Liver (tissue), 9 donors: Measurements from ENCODE around the gene ARPC4. TPM values are rescaled to one million over a fixed set of nuclear protein-coding genes. Genes with fewer than 3 reads are reported as not detected.

Experiments
- DNase-seq: peaks from one replicate; pipeline ENCODE4 v3.0.0-alpha.2; 2017; ENCODE audit warnings: low spot score
- H3K27ac ChIP-seq, 2 donors: one replicate each; pipeline ENCODE4 v1.7.0; 2013; ENCODE audit warnings: inconsistent platforms in 2 of 2, low read length in 2 of 2, control low read depth in 1 of 2, low read depth in 1 of 2, mild to moderate bottlenecking in 1 of 2
- H3K27me3 ChIP-seq, 4 donors: one replicate each; pipeline versions ENCODE4 v1.6.1 to v1.7.0; 2013; ENCODE audit warnings: low read length in 3 of 4, inconsistent platforms in 1 of 4, mild to moderate bottlenecking in 1 of 4, moderate library complexity in 1 of 4; ENCODE audit not compliant: control insufficient read depth in 4 of 4, insufficient read depth in 4 of 4
- H3K36me3 ChIP-seq, 4 donors: one replicate each; pipeline versions ENCODE4 v1.6.1 to v1.7.0; 2013; ENCODE audit warnings: low read length in 3 of 4, mild to moderate bottlenecking in 3 of 4, low read depth in 1 of 4, moderate library complexity in 1 of 4; ENCODE audit not compliant: control insufficient read depth in 4 of 4, insufficient read depth in 3 of 4
- H3K4me1 ChIP-seq, 4 donors: one replicate each; pipeline versions ENCODE4 v1.6.1 to v1.7.0; 2013; ENCODE audit warnings: low read length in 3 of 4, mild to moderate bottlenecking in 3 of 4, moderate library complexity in 1 of 4; ENCODE audit not compliant: control insufficient read depth in 4 of 4, insufficient read depth in 4 of 4
- H3K4me3 ChIP-seq, 3 donors: one replicate each; pipeline versions ENCODE4 v1.6.1 to v1.7.0; 2013; ENCODE audit warnings: low read length in 3 of 3, control low read depth in 1 of 3, low read depth in 1 of 3, mild to moderate bottlenecking in 1 of 3
- H3K9ac ChIP-seq, 2 donors: one replicate each; pipeline ENCODE4 v1.7.0; 2013; ENCODE audit warnings: low read length in 2 of 2, mild to moderate bottlenecking in 2 of 2, moderate library complexity in 2 of 2, control low read depth in 1 of 2, low read depth in 1 of 2
- H3K9me3 ChIP-seq, 4 donors: one replicate each; pipeline versions ENCODE4 v1.6.1 to v1.7.0; 2013; ENCODE audit warnings: low read length in 3 of 4; ENCODE audit not compliant: control insufficient read depth in 4 of 4
- ATF3 ChIP-seq: IDR thresholded peaks from 2 replicates; pipeline ENCODE4 v1.6.1; 2016; ENCODE audit warnings: antibody characterized with exemption
- EGR1 ChIP-seq, 2 donors: IDR thresholded peaks; 2 replicates each; pipeline ENCODE4 v1.6.1; 2016 to 2018; ENCODE audit warnings: antibody characterized with exemption in 2 of 2, low read depth in 2 of 2
- FOXA1 ChIP-seq: IDR thresholded peaks from 2 replicates; pipeline ENCODE4 v1.6.1; 2016; ENCODE audit warnings: antibody characterized with exemption
- GABPA ChIP-seq, 2 donors: IDR thresholded peaks in 1 of 2; conservative IDR thresholded peaks in 1 of 2; 2 replicates each; pipeline ENCODE4 v1.6.1; 2016; ENCODE audit warnings: antibody characterized with exemption in 2 of 2, mild to moderate bottlenecking in 1 of 2, moderate library complexity in 1 of 2
- HNF4A ChIP-seq, 2 donors: conservative IDR thresholded peaks; 2 replicates each; pipeline ENCODE4 v1.6.1; 2016; ENCODE audit warnings: antibody characterized with exemption in 2 of 2, mild to moderate bottlenecking in 2 of 2
- HNF4G ChIP-seq: IDR thresholded peaks from 2 replicates; pipeline ENCODE4 v1.6.1; 2016; ENCODE audit warnings: antibody characterized with exemption
- JUND ChIP-seq, 2 donors: IDR thresholded peaks; 2 replicates each; pipeline ENCODE4 v1.6.1; 2016; ENCODE audit warnings: antibody characterized with exemption in 2 of 2
- MAX ChIP-seq: IDR thresholded peaks from 2 replicates; pipeline ENCODE4 v1.6.1; 2016; ENCODE audit warnings: antibody characterized with exemption
- NR2F2 ChIP-seq: IDR thresholded peaks from 2 replicates; pipeline ENCODE4 v1.6.1; 2016; ENCODE audit warnings: antibody characterized with exemption
- RAD21 ChIP-seq, 2 donors: IDR thresholded peaks; 2 replicates each; pipeline ENCODE4 v1.6.1; 2016; ENCODE audit warnings: antibody characterized with exemption in 2 of 2, mild to moderate bottlenecking in 2 of 2
- REST ChIP-seq: IDR thresholded peaks from 2 replicates; pipeline ENCODE4 v1.6.1; 2016; ENCODE audit warnings: antibody characterized with exemption, mild to moderate bottlenecking
- RXRA ChIP-seq, 2 donors: IDR thresholded peaks; 2 replicates each; pipeline ENCODE4 v1.6.1; 2017 to 2018; ENCODE audit warnings: antibody characterized with exemption in 2 of 2, mild to moderate bottlenecking in 1 of 2
- SP1 ChIP-seq: IDR thresholded peaks from 2 replicates; pipeline ENCODE4 v1.6.1; 2018; ENCODE audit warnings: antibody characterized with exemption, mild to moderate bottlenecking
- TAF1 ChIP-seq: conservative IDR thresholded peaks from 2 replicates; pipeline ENCODE4 v1.6.1; 2016; ENCODE audit warnings: antibody characterized with exemption, mild to moderate bottlenecking
- YY1 ChIP-seq: IDR thresholded peaks from 2 replicates; pipeline ENCODE4 v1.6.1; 2016; ENCODE audit warnings: antibody characterized with exemption, mild to moderate bottlenecking
- ZBTB33 ChIP-seq: IDR thresholded peaks from 2 replicates; pipeline ENCODE4 v1.6.1; 2016; ENCODE audit warnings: antibody characterized with exemption
- WGBS: extraction: QIAGEN DNeasy Blood & Tissue Kit; methylation state at CpG from one replicate; pipeline ENCODE4 v1.1.7; 2013; 5-methylcytosine and 5-hydroxymethylcytosine counted together
- polyA plus RNA-seq, 2 donors: library from polyadenylated mRNA; stranded (reverse) in 1 of 2; unstranded in 1 of 2; fragments of 200-250 nt in 1 of 2; fragments of >200 nt in 1 of 2; fragmentation: Nextera tagmentation in 1 of 2; extraction: Ambion mirVana in 1 of 2; gene quantifications; one replicate each; pipeline versions ENCODE4 v1.2.1 to v1.2.3, GENCODE V29; 2013 to 2015
- total RNA-seq, 2 donors: library from RNA; depleted of rRNA; stranded (reverse); fragments of >200 nt; gene quantifications; one replicate each; pipeline ENCODE4 v1.2.3, GENCODE V29; 2014
- donor health status: healthy.
- donor health status: healthy.
- donor health status: healthy.
- donor health status: healthy.
- donor health status: healthy.

ARPC4 gene
- total and polyA plus RNA-seq, 4 donors: 22.1 to 53.6 (median 52.5) TPM

GRCh38 chr3:9776896-9777693 is 15.8 kb upstream of the ARPC4 start:
- Histone ChIP-seq H3K27ac (no peak overlapping the region), H3K27me3 (no peaks in the 10 kb centered on the region), H3K9ac (no peak overlapping the region), H3K36me3 (no peaks in the 10 kb centered on the region), H3K9me3 (no peaks in the 10 kb centered on the region), H3K4me1 (peaks cover 6 to 34% (median 16%) of the 10 kb centered on the region in 4 donors), H3K4me3 (no peak overlapping the region)
- no peak for TF ChIP-seq HNF4A (conservative IDR thresholded peaks at IDR 0.05)
- no peak for TF ChIP-seq RXRA (IDR thresholded peaks at IDR 0.05)
- TF ChIP-seq EGR1 (IDR thresholded peaks at IDR 0.05; ENCODE audit: low read depth in 2 of 2): no peak
- no peak for TF ChIP-seq SP1
- no peak for TF ChIP-seq ATF3
- no peak for TF ChIP-seq TAF1
- TF ChIP-seq RAD21 (IDR thresholded peaks at IDR 0.05): no peak
- TF ChIP-seq ZBTB33: no peak
- no peak for TF ChIP-seq JUND (IDR thresholded peaks at IDR 0.05)
- no peak for TF ChIP-seq FOXA1
- TF ChIP-seq MAX: no peak
- TF ChIP-seq HNF4G: no peak
- TF ChIP-seq NR2F2: no peak
- TF ChIP-seq REST: no peak
- DNase-seq: no peak
- WGBS: 81% methylated on average over 5 of the region's 5 CpGs

GRCh38 chr3:9777694-9778021 is 15.2 kb upstream of the ARPC4 start:
- Histone ChIP-seq H3K27ac (no peak overlapping the region), H3K4me1 (peaks cover 6 to 38% (median 18%) of the 10 kb centered on the region in 4 donors), H3K27me3 (no peaks in the 10 kb centered on the region), H3K4me3 (no peak overlapping the region), H3K9me3 (no peaks in the 10 kb centered on the region), H3K9ac (no peak overlapping the region), H3K36me3 (no peaks in the 10 kb centered on the region)
- TF ChIP-seq JUND (IDR thresholded peaks at IDR 0.05) (no peak), TAF1 (no peak), ZBTB33 (no peak), RAD21 (IDR thresholded peaks at IDR 0.05) (no peak), GABPA (IDR thresholded peaks at IDR 0.05 in 1 of 2, conservative IDR thresholded peaks at IDR 0.05 in 1 of 2) (no peak), YY1 (no peak)
- WGBS: 91% methylated on average over 1 of the region's 1 CpG
- DNase-seq: no peak
